HG02840 (cell line): ENCODE results near the gene ACAA2.

Experiments
- ATAC-seq: cut with Tn5 transposase; IDR thresholded peaks from one replicate; pipeline ENCODE4 v1.9.1; 2021; ENCODE audit warnings: mild to moderate bottlenecking, moderate library complexity, moderate number of reproducible peaks; ENCODE audit not compliant: unreplicated experiment, low FRiP score

The ACAA2 gene

DNA sequence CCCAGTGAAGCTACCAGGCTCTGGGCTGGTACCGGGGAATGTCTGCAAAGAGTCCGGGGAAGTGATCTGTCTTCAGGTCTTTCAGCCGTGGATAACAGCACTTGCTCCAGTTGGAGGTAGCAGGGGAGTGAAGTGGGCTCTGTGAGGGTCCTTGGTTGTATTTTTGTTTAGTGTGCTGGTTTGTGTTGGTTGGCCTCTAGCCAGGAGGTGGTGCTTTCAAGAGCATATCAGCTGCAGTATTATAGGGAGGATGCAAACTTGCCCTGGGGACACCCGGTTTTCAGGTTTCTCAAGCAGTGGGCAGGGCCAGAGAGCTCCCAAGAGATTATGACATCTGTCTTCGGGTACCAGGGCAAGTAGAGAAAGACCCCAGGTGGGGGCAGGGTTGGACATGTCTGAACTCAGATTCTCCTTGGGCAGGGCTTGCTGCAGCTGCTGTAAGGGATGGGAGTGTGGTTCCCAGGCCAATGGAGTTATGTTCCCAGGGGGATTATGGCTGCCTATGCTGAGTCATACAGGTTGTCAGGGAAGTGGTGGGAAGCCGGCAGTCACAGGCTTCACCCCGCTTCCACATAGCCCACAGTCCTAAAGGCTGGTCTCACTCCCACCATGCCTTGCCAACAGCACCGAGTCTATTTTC, 34.4 kb downstream of the ACAA2 start:
- ATAC-seq: no peak

- no peak for ATAC-seq
Observed at GRCh38 chr18:49769047-49769728, 44.1 kb downstream of the ACAA2 start.

- no peak for ATAC-seq
Observed at GRCh38 chr18:49768051-49768391, 45.3 kb downstream of the ACAA2 start.

DNA sequence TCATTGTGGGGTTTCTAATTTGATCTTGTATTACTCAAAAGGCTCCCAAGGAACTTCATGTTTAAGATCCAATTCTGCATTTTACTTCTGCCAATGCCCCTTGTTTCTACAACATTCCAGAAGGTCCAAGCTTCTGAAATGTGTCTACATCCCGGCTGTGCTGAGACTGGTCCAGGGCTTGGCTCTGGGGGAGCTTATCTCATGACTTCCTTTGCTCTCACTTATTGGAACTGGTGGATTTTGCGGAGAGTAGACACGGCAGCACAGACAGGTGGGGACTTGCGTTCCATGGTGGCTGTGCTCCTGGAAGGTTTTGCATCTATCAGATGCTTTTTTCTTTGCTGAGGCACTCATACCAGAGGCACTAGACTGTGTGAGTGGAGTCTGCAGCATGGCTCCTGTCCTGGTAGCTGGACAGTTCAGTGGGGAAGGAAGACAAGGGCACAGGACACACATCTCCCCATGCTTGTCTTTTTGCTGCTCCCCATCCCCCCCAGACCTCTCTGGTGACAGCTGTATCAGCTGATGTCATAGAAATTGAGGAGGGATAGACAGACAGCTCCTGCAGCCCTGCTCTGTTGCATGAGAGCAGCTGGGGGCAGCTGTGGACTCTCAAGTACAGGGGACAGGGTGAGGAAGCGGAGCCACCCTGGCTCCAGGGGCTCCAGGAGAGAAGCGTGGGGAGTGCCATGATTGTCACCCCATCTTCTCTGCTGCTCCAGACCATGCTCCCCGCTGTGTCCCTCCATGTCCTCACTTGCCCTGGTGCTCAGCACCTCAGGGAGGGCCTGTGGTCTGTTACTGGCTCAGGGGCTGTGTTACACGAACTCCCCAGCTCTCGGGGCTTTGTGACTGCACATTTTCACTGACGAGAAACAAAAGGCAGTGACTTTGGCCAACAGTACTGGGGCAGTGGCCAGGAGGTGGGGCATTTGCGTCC, 46.0 kb downstream of the ACAA2 start:
- ATAC-seq: no peak

GRCh38 chr18:49766646-49767045, 46.7 kb downstream of the ACAA2 start:
- ATAC-seq: no peak

- no peak for ATAC-seq
Observed at GRCh38 chr18:49764032-49764431, 49.3 kb downstream of the ACAA2 start.

DNA sequence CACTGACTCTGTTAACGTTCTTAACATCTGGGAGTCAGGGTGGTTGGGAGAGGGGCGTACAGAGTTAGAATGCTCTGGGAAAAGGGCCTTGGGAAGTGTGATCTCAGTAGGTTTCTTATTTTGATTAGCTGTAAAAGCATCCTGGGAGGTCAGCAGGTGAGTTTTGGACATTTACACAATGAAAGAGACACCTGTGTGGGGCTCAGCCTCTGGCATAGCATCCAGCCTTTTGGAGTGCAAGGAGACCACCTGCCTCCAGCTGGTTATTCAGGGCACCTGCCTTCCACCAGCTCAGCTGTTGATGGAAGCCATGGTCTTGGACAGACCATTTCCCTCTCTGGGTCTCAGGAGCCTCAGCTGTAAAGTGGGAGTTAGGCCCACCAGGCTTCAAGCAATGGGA, 49.7 kb downstream of the ACAA2 start:
- no peak for ATAC-seq

DNA sequence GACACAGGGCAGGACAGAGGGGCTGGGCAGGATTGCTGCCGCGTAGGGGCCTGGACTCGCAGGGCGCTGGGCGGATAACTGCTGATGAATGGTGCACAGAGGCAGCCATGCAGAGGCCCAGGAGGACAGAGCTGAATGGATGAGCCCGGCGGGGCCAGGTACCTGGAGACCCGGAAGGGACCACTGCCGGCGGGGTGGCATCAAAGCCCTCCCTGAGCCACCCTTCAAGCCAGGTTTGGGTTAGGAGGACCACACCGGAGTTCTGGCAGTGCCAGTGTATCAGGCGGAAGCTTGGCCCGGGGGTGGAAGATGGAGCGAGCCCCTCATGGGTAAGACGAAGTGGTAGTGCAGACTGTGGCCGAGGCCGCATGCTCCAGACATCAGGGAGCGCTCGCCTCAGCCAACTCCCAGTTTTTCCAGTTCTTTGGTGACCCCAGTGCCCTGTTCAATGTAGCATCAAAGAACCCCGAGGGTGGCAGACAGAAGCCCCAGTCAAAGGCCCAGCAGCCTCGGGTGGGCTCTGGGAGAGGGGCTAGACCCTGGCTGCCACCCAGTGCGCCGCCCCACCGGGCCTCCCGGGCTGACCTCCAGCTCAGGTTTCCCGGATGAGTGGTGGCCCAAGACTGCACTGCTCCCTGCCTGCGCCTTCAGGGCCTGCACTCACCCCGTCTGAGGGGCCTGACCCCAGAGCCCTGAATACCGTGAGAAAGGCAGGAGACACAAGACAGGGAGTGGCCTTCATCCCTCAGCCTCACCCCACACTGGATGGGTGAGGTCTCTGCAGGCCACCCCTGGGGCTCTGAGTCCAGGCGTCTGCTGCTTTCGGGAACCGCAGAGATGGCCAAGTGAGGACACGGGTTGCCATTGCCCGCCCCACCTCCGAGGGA, 50.9 kb downstream of the ACAA2 start:
- no peak for ATAC-seq

DNA sequence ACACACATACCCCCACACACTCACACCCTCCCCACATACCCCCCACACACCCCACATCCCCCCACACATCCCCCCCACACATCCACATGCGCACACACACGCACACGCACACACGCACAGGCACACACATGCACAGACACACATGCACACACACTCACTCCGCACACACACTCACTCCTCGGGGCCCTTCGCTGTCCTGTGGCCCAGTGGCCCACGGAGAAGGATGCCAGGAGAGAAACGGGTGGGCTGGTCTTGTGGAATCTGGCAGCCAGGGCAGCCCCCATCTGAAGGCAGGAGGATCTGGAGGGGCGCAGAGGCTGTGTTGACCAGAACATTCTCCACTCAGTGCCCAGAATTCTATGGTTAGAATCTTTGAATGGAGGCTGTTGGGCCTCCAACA, 51.6 kb downstream of the ACAA2 start:
- ATAC-seq: no peak

DNA sequence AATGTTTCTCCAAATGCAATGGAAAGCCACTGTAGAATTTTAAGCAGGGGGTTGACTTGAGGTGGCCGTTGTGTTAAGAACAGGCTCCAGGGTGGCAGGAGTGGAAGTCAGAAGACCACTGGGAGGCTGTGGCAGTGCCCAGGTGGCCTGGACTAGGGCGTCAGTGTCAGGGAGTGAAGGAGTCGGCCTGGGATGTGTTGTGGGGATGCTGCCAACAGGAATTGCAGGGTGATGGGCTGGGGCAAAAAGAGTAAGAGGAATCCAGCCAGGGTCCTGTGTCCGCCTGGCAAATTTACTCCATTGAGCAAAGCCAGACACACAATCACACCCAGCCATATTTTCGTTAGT, 55.1 kb downstream of the ACAA2 start:
- ATAC-seq: no peak

GRCh38 chr18:49757513-49758262, 55.6 kb downstream of the ACAA2 start:
- ATAC-seq: no peak

GRCh38 chr18:49756671-49757362, 56.5 kb downstream of the ACAA2 start:
- no peak for ATAC-seq

DNA sequence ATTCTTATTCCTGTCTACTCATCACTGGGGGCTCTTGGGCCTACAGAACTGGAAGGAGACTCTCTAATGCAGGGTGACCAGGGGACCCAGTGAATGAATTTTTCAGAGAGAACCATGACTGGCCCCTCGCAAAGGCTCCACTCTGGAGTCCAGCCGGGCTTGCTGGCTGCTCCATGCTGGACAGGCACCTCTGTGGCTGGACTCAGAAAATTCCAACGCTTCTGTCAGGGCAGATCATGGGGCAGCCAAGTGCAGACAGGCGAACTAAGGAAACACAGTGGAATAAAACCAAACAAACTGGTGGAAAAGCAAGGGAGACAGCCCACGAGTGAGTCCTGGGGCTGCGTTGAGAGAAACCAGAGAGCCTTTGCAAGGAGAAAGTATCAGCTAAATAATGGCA, 57.2 kb downstream of the ACAA2 start:
- ATAC-seq: no peak

- no peak for ATAC-seq
Observed at GRCh38 chr18:49755489-49755888, 57.8 kb downstream of the ACAA2 start.

- ATAC-seq: no peak
Observed at GRCh38 chr18:49754866-49755265, 58.5 kb downstream of the ACAA2 start.

GRCh38 chr18:49753643-49754042, 59.7 kb downstream of the ACAA2 start:
- no peak for ATAC-seq

DNA sequence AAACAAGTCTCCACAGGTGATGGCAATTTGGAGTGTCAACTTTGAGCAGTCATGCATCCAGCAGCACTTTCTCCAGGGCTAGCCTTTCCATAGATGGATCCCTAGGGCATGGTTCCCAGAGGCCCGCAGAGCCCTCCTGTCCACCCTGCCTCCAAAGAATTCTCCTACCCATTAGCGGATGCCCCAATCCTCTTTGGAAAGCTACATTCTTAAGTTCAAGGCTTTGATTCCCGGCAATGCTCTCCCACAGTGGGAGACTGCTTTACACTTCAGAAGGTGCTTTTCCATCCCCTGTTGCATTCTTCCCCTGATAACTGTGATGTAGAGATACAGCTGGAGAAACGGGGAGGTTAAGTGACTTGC, 61.3 kb downstream of the ACAA2 start:
- ATAC-seq: no peak

DNA sequence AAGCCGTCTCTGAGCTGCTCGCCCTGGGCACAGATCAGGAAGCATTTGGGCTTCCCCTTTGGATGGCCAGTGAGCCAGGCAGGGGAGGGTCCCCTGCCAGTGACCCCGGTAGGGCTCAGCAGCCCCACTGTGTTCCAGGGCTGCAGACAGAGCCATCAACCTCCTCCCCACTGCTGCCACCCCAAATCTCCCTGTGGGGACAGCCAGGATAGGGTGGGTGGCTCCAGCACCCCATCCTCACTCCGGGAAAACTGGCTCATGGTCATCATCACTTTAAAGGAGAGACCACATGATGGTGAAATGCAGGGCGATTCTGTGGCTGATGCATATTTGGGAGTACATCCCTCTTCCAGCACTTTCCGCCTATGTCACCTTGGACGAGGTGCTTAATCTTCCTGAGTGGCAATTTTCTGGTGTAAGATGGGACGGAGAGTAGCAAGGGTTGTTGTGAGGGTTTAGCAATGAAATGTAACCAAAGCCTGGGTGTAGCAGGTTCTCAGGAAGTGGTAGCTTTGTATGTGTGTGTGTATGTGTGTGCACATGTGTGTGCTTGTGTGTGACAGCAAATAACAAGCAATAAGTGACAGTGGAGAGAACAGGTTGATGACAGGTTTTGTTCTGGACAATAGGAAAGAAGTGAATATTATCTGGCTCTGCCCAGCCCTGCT, 61.8 kb downstream of the ACAA2 start:
- no peak for ATAC-seq

DNA sequence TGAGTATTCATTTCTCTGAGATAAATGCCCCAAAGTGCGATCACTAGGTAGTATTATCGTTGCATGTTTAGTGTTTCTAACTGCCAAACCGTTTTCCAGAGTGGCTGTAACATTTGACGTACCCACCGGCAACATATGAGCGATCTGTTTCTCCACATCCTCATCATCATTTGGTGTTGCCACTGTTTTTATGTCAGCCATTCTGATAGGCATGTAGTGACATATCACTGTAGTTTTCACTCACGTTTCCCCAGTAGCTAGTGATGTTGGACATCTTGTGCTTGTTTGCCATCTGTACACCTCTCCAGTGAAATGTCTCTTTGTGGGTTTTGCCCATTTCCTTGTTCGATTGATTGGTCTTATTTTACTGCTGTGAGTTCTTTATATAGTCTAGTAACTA, 63.8 kb downstream of the ACAA2 start:
- no peak for ATAC-seq
